Cardiac fibroblast (primary cell): ENCODE data around the gene ITGA6.

Experiments
- DNase-seq, 2 donors: peaks; one replicate each; pipeline versions ENCODE4 v3.0.0 to v3.0.0-alpha.2; 2010; ENCODE audit warnings: low read depth in 2 of 2
- H3K4me3 ChIP-seq, 2 donors: replicated peaks in 1 of 2; 1 replicate in 1 of 2; 2 replicates in 1 of 2; pipeline ENCODE4 v1.5.1; 2011; ENCODE audit warnings: low read depth in 2 of 2, low read length in 2 of 2, mild to moderate bottlenecking in 2 of 2, moderate library complexity in 1 of 2
- TF ChIP-seq, protein P1 (sequence below): IDR thresholded peaks from one replicate; pipeline ENCODE4 v1.5.1; 2011; ENCODE audit warnings: low read depth, mild to moderate bottlenecking, low read length, inconsistent platforms

ITGA6 gene

DNA sequence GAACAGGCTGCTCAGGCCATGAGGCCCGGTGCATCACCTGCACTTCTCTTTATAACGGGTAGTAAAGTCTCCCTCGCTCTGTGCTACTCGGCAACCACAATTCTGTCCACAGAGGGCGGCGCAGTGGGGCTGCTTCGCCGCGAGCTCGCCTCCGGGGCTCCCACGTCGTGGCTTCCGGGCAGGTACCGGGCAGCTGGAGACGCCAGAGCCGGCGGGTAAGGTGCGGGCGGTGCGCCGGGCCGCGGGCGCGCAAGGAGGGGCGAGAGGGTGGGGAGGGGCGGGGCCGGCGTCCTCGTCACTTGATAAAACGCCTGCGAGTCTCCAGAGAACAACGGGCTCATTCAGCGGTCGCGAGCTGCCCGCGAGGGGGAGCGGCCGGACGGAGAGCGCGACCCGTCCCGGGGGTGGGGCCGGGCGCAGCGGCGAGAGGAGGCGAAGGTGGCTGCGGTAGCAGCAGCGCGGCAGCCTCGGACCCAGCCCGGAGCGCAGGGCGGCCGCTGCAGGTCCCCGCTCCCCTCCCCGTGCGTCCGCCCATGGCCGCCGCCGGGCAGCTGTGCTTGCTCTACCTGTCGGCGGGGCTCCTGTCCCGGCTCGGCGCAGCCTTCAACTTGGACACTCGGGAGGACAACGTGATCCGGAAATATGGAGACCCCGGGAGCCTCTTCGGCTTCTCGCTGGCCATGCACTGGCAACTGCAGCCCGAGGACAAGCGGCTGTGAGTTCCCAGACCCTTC, at the start of gene ITGA6:
ITGA6 (plus strand) TSS at position 331 of the 734 bp plus-strand sequence.
- DNase-seq: peak; percentile 16 to 39
- TF ChIP-seq, protein P1, sequence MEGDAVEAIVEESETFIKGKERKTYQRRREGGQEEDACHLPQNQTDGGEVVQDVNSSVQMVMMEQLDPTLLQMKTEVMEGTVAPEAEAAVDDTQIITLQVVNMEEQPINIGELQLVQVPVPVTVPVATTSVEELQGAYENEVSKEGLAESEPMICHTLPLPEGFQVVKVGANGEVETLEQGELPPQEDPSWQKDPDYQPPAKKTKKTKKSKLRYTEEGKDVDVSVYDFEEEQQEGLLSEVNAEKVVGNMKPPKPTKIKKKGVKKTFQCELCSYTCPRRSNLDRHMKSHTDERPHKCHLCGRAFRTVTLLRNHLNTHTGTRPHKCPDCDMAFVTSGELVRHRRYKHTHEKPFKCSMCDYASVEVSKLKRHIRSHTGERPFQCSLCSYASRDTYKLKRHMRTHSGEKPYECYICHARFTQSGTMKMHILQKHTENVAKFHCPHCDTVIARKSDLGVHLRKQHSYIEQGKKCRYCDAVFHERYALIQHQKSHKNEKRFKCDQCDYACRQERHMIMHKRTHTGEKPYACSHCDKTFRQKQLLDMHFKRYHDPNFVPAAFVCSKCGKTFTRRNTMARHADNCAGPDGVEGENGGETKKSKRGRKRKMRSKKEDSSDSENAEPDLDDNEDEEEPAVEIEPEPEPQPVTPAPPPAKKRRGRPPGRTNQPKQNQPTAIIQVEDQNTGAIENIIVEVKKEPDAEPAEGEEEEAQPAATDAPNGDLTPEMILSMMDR: no peak
- H3K4me3 ChIP-seq: peak within 1 kb of the TSS; percentile 54 to 60

DNA sequence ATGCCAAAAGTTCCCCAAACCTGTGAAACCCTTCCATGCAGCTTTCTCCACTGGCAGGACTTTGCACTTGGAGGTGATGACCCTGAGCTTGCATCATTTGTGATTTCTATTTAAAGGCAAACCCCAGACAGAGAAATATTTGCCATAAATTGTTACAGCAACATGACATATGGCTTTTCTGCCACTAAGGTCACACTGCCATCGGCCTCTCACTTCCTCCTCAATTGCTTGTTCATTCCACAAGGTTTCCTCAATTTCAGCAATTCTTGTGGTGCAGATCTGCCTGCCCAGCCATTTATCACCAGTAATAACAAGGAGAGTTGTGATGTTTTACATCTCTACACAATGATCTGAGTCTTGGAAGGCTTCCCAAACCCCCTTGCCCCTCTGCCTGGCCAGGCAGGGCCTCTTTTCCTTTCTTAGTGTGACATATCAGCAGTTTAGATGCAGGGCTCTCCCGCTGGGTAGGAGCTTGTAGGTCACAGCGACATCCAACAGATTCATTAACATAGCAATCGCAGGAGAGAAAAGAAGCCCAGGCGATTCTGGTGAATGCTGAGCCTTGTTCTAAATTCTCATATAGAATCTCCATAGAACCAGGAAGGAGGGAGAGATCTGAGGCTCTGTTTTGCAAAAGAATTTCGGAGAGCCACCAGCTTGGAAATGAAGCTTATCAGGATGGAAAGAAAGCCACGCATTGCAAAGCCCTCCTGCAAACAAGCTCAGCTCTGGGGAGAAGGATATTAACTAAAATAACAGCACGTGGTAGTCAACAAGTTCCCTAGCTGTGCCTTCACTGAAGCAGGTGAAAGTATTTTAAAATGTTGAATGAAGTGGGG, 46.7 kb upstream of the ITGA6 start:
- DNase-seq: no peak
- H3K4me3 ChIP-seq: no peak overlapping the region
- TF ChIP-seq, protein P1: no peak

DNA sequence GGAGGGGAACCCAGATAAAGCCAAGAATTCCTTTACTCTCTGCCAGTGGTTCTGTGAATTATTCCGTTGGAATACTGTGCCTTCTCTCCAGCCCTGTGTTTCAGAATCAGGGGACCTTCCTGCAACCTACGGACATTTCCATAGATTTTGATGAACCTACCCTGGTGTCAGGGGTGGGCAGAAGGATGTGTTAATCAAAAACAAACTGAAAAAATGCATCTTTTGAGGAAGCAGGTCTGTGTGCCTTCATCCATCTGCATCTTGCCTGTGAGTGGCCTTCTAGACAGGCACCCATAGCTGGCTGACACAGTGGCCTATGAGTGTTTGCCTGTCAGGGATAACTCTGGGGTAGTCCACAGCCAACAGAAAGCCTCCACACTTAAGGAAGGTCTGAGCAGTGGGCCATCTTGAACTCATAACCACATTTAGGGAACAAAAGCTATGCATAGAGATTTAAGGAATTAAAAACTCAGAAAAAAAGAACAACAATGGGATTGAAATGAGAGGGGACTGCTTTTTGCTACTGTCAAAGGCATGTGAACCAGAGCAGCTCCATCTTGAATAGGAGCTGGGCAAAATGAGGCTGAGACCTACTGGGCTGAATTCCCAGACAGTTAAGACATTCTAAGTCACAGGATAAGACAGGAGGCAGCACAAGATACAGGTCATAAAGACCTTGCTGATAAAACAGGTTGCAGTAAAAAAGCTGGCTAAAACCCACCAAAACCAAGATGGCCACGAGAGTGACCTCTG, 45.9 kb upstream of the ITGA6 start:
- TF ChIP-seq, protein P1: no peak

DNA sequence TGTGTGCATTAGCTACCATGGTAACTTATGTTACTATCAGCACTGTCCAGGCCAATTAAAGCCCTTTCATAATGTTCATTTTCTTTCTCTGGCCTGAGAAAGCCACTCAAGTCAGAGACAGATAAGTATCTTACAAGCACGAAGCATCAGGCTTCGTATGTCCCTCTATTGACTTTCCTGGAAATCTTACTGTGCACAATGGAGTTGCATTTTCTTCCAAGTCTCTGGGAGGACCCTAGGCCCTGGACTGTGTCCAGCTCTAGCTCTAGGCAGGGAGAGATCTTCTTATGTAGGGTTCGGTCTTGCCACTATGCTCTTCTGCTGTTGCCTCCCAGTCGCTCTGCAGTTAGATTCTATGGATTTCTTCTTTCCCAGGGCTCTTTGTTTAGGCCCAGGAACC, 40.0 kb upstream of the ITGA6 start:
- no peak overlapping the region for H3K4me3 ChIP-seq
- TF ChIP-seq, protein P1: no peak
- DNase-seq: no peak

More for the DNA sequence above, 45.9 kb upstream of the ITGA6 start:
- DNase-seq: no peak
- H3K4me3 ChIP-seq: no peak overlapping the region

DNA sequence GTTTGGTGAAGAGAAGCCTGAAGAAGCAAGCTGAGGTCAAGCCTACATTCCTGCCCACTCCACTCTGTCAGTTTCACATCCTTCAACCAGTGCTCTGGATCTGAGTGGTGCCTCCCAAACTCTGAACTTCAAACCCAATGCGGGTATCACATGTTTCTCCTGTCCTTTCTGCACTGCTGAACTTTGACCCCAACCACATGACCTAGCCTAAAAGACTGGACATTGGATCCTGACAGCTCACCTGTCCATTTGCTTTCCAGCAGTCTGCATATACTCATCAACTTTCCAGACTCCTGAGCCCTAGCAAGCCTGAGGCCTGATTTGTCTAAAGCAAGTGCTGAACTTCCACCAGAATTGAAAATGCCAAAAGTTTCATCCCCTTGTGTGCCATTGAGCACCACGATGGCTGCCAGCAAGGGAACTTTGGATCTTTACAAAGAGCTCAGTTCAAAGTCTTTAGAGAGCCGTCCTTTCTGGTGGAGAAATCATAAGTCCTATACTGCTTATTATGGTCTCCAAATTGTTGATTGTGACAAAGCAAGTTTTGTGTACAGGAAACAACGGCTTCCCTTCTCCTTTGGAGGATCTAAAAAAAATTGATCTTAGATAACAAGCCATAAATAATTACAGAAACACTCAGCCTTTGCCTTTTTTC, 37.6 kb upstream of the ITGA6 start:
- no peak overlapping the region for H3K4me3 ChIP-seq
- no peak for DNase-seq
- TF ChIP-seq, protein P1: no peak

DNA sequence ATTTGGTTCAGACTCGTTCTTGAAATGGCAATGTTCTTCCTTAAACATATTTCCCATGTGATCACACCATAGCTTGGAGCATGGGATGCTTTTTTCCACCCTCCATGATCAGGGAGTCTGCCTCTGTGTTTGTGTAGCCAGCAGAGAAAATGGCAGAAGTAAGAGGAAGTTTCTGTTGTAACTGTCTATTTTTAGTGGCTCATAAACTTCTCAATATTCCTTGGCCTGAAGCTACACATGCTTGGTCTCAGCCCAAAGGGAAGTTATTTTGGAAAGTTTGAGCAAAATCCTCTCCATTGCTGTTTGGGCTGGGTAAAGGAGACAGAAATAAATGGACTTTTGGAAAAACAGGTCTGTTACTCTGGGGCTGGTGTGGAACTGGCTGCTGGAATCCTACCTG, 33.4 kb upstream of the ITGA6 start:
- no peak overlapping the region for H3K4me3 ChIP-seq
- TF ChIP-seq, protein P1: no peak
- no peak for DNase-seq
